ENCODE data around the gene CDKL5. TPM values are rescaled to one million over a fixed set of nuclear protein-coding genes. Genes with fewer than 3 reads are reported as not detected.

Gene CDKL5
- total RNA-seq, 1 donor from 2014 or later = 30.6 TPM

DNA sequence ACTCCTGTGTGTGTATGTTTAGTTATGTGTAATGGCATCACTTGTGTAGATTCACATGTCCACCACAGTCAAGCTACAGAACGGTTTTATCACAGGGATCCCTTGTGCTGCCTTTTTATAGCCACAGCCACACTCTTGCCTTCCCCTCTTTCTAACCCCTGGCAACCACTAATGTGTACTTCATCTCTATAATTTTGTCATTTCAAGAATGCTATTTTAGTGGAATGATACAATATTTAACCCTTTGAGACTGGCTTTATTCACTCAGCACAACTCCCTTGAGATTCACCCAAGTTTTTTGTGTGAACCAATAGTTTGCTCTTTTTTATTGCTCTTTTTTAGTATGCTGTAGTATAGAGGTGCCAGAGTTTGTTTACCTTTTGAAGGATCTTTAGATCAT lies 112.1 kb downstream of the CDKL5 start:
- no peaks in the 10 kb centered on the region for H3K4me1 ChIP-seq
- TF ChIP-seq, protein P1, sequence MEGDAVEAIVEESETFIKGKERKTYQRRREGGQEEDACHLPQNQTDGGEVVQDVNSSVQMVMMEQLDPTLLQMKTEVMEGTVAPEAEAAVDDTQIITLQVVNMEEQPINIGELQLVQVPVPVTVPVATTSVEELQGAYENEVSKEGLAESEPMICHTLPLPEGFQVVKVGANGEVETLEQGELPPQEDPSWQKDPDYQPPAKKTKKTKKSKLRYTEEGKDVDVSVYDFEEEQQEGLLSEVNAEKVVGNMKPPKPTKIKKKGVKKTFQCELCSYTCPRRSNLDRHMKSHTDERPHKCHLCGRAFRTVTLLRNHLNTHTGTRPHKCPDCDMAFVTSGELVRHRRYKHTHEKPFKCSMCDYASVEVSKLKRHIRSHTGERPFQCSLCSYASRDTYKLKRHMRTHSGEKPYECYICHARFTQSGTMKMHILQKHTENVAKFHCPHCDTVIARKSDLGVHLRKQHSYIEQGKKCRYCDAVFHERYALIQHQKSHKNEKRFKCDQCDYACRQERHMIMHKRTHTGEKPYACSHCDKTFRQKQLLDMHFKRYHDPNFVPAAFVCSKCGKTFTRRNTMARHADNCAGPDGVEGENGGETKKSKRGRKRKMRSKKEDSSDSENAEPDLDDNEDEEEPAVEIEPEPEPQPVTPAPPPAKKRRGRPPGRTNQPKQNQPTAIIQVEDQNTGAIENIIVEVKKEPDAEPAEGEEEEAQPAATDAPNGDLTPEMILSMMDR (IDR thresholded peaks at IDR 0.05) = no peak
- H3K36me3 ChIP-seq = no peaks in the 10 kb centered on the region
- no peaks in the 10 kb centered on the region for H3K27me3 ChIP-seq (ENCODE audit: low read depth)
- H3K9me3 ChIP-seq = no peaks in the 10 kb centered on the region
- H3K27ac ChIP-seq = no peak overlapping the region
- ATAC-seq (no peak), DNase-seq (no peak)
- intact Hi-C loops (cut with DNase I) = no loop called here
- H3K4me3 ChIP-seq = no peak overlapping the region

GRCh38 chrX:18542131-18542530 lies 116.7 kb downstream of the CDKL5 start:
- no peak overlapping the region for H3K27ac ChIP-seq
- no peaks in the 10 kb centered on the region for H3K9me3 ChIP-seq
- DNase-seq (no peak), ATAC-seq (no peak)
- TF ChIP-seq, protein P1 (IDR thresholded peaks at IDR 0.05) = no peak
- H3K4me1 ChIP-seq = no peaks in the 10 kb centered on the region
- H3K27me3 ChIP-seq (ENCODE audit: low read depth) = no peaks in the 10 kb centered on the region
- H3K4me3 ChIP-seq = no peak overlapping the region
- intact Hi-C loops (cut with DNase I) = no loop called here
- no peaks in the 10 kb centered on the region for H3K36me3 ChIP-seq

GRCh38 chrX:18542905-18543304 lies 117.5 kb downstream of the CDKL5 start:
- H3K4me1 ChIP-seq = no peaks in the 10 kb centered on the region
- no peak overlapping the region for H3K27ac ChIP-seq
- no peaks in the 10 kb centered on the region for H3K36me3 ChIP-seq
- no peaks in the 10 kb centered on the region for H3K9me3 ChIP-seq
- H3K4me3 ChIP-seq = no peak overlapping the region
- TF ChIP-seq, protein P1 (IDR thresholded peaks at IDR 0.05) = no peak
- ATAC-seq (no peak), DNase-seq (no peak)
- no peaks in the 10 kb centered on the region for H3K27me3 ChIP-seq (ENCODE audit: low read depth)
- intact Hi-C loops (cut with DNase I) = no loop called here

DNA sequence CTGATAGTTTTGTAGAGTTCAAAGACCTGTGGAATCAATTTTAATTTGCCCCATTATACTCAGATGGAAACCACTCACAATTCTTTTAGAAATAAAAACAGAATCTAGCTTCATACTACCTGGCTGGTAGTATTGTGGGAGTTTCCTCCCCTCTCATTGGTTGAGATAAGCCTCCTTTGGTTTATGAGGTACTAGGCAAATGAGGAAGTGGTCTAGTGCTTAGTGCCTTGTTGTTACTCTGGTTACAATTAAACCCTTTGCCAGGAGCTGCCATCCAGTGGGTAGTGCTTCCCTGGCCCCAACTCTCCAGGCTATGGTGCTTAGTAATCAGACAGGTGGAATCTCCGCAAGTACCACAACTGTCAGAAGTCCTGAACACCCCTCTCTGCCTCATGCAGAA lies 118.3 kb downstream of the CDKL5 start:
- no peaks in the 10 kb centered on the region for H3K4me1 ChIP-seq
- ATAC-seq (no peak), DNase-seq (no peak)
- no peaks in the 10 kb centered on the region for H3K27me3 ChIP-seq (ENCODE audit: low read depth)
- no peak overlapping the region for H3K27ac ChIP-seq
- H3K9me3 ChIP-seq = no peaks in the 10 kb centered on the region
- H3K4me3 ChIP-seq = no peak overlapping the region
- intact Hi-C loops (cut with DNase I) = no loop called here
- TF ChIP-seq, protein P1 (IDR thresholded peaks at IDR 0.05) = no peak
- H3K36me3 ChIP-seq = no peaks in the 10 kb centered on the region

DNA sequence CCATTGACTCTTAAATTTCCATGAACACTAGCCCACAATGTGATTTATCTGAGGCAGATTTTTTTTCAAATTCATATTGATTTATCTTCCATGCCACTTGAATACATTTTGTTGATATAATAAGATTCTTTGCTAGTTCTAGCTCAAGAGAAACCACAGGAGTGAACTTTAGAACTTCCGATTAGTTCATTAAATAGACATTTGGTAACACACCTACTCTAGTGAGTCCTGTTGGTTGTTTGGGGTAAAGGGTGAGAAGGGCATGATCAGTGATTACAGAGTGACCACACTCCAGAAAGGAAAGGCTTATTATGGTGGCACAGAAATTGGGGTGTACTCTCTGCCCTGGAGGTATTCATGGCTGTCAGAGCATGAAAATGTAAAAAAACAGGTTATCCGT lies 120.4 kb downstream of the CDKL5 start:
- TF ChIP-seq, protein P1 (IDR thresholded peaks at IDR 0.05) = no peak
- Histone ChIP-seq H3K4me3 (no peak overlapping the region), H3K9me3 (no peaks in the 10 kb centered on the region), H3K36me3 (no peaks in the 10 kb centered on the region), H3K27ac (no peak overlapping the region), H3K27me3 (ENCODE audit: low read depth) (no peaks in the 10 kb centered on the region), H3K4me1 (no peaks in the 10 kb centered on the region)
- DNase-seq (no peak), ATAC-seq (no peak)
- intact Hi-C loops (cut with DNase I) = no loop called here

GRCh38 chrX:18548996-18549395 lies 123.6 kb downstream of the CDKL5 start:
- Histone ChIP-seq H3K4me3 (no peak overlapping the region), H3K36me3 (no peaks in the 10 kb centered on the region), H3K27me3 (ENCODE audit: low read depth) (no peaks in the 10 kb centered on the region), H3K9me3 (no peaks in the 10 kb centered on the region), H3K27ac (no peak overlapping the region), H3K4me1 (no peaks in the 10 kb centered on the region)
- no peak for DNase-seq
- intact Hi-C loops (cut with DNase I) = no loop called here
- TF ChIP-seq, protein P1 (IDR thresholded peaks at IDR 0.05) = no peak
- ATAC-seq = no peak
